Measurements from ENCODE around the gene ASPM.
"Not testable (repeated sequence)": the region's sequence is repeated elsewhere in the genome, so short reads cannot be mapped to it uniquely, and the experiment has no call there.

The ASPM gene

DNA sequence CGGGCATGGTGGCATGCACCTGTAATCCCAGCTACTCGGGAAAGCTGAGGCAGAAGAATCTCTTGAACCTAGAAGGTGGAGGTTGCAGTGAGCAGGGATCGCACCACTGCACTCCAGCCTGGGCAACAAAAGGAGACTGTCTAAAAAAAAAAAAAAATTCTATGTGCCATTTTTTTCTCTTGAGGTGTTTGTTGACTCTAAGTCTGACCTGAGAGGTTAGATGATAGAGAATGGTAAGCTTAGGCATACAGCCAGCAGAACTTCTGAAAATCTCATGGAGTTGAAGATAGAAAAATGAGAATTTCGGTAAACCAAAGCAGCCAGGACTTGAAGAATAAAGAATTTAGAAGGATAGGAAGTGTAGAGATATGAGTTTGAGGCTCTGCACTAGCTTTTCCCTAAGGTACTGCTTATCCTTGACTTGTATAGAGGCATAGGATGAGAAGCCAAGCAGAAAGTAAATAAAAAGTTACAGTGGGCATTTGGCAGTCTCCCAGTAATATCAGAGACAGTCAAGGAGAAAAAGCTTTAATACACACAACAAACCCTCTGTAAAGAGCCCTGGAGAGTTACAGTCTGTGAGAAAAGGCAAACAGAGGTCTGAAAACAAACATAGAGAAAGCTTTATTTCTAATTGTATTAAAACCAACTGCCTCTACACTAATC lies 103.7 kb downstream of the ASPM start:
- WGBS (ENCODE audit: extremely low coverage, insufficient coverage, insufficient read length), result no CpG with 5 or more reads among the region's 4 CpGs
- no peak overlapping the region for H2BK12ac ChIP-seq (ENCODE audit: low read length)

DNA sequence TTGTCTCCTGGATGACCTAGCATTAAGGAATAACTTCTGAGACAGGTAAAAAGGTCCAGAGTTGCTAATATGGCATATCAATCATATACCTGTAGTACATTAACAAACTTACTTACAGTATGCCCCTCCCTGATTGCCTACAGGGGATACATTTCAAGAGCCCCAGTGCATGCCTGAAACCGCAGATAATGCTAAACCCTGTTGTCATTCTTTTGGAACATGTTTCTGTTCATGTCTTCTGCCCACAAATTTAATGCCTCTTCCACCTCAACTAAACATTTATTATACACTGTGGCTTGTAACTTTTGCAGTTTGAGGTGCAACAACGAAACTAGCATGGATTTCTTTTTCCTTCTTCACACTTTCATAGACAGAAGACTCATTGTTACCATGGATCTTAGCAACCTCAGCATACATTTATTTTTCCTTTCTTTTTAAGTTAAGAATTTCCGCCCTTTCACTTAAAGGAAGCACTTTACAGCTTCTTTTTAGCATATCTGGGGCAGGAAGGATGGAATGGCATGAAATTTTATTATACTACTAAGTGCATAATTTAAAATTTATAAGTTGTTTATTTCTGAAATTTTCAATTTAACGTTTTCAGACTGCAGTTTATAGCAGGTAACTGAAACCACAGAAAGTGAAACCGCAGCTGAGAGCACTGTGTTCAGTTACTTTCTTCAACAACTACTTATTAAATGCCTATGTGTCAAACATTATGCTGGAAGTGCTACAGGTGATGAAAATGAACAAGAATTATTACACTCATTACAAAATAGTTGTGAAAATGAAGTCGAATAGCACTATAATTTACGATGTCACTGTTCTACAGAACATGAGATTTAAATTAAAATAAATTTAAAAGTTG lies 104.7 kb downstream of the ASPM start:
- Histone ChIP-seq H2AK5ac (ENCODE audit: low read length) (no peak overlapping the region), H2AFZ (ENCODE audit: insufficient read depth, low read length, poor library complexity) (no peak overlapping the region), H3K27ac (ENCODE audit: low read depth, low read length) (no peak overlapping the region), H3K23ac (ENCODE audit: low read length) (no peak overlapping the region), H3K18ac (ENCODE audit: low read length) (no peak overlapping the region), H3K79me2 (ENCODE audit: control insufficient read depth, insufficient read depth, low read length, poor library complexity) (no peaks in the 10 kb centered on the region), H4K12ac (ENCODE audit: low read depth, low read length) (no peak overlapping the region), H3K9ac (ENCODE audit: low read length) (no peak overlapping the region), H3K4me3 (ENCODE audit: low read depth, low read length) (no peak overlapping the region), H4K91ac (ENCODE audit: low read depth, low read length) (no peak overlapping the region), H2BK12ac (ENCODE audit: low read length) (no peak overlapping the region), H3K4ac (ENCODE audit: low read depth, low read length) (no peak overlapping the region), H3K36me3 (ENCODE audit: control insufficient read depth in 1 of 2, insufficient read depth in 2 of 2, low read length in 2 of 2) (no peaks in the 10 kb centered on the region), H3K27me3 (ENCODE audit: insufficient read depth, low read length) (no peaks in the 10 kb centered on the region), H3K4me2 (ENCODE audit: low read length) (no peak overlapping the region), H3K4me1 (ENCODE audit: control insufficient read depth in 1 of 2, insufficient read depth in 2 of 2, low read length in 2 of 2) (no peaks in the 10 kb centered on the region), H3K14ac (ENCODE audit: low read length) (no peak overlapping the region), H2BK120ac (ENCODE audit: insufficient read depth, low read length, poor library complexity) (no peak overlapping the region), H3K9me3 (ENCODE audit: insufficient read depth, low read depth, low read length) (no peaks in the 10 kb centered on the region), H2BK5ac (ENCODE audit: low read depth, low read length, poor library complexity) (no peak overlapping the region), H4K8ac (ENCODE audit: low read depth, low read length) (no peak overlapping the region), H3K79me1 (ENCODE audit: low read length) (no peaks in the 10 kb centered on the region)
- WGBS (ENCODE audit: extremely low coverage, insufficient coverage, insufficient read length), result no CpG with 5 or more reads among the region's 7 CpGs
- no peak for DNase-seq

More for the DNA sequence above, 103.7 kb downstream of the ASPM start:
- Histone ChIP-seq H3K79me2 (ENCODE audit: control insufficient read depth, insufficient read depth, low read length, poor library complexity) (no peaks in the 10 kb centered on the region), H4K12ac (ENCODE audit: low read depth, low read length) (no peak overlapping the region), H4K8ac (ENCODE audit: low read depth, low read length) (no peak overlapping the region), H3K79me1 (ENCODE audit: low read length) (no peaks in the 10 kb centered on the region), H3K9ac (ENCODE audit: low read length) (no peak overlapping the region), H3K4me1 (ENCODE audit: control insufficient read depth in 1 of 2, insufficient read depth in 2 of 2, low read length in 2 of 2) (no peaks in the 10 kb centered on the region), H3K27ac (ENCODE audit: low read depth, low read length) (no peak overlapping the region), H3K4me3 (ENCODE audit: low read depth, low read length) (no peak overlapping the region), H3K23ac (ENCODE audit: low read length) (no peak overlapping the region), H3K14ac (ENCODE audit: low read length) (no peak overlapping the region), H3K4me2 (ENCODE audit: low read length) (no peak overlapping the region), H3K9me3 (ENCODE audit: insufficient read depth, low read depth, low read length) (no peaks in the 10 kb centered on the region), H3K4ac (ENCODE audit: low read depth, low read length) (no peak overlapping the region), H3K36me3 (ENCODE audit: control insufficient read depth in 1 of 2, insufficient read depth in 2 of 2, low read length in 2 of 2) (no peaks in the 10 kb centered on the region), H2AFZ (ENCODE audit: insufficient read depth, low read length, poor library complexity) (no peak overlapping the region), H2BK5ac (ENCODE audit: low read depth, low read length, poor library complexity) (no peak overlapping the region), H3K27me3 (ENCODE audit: insufficient read depth, low read length) (no peaks in the 10 kb centered on the region), H4K91ac (ENCODE audit: low read depth, low read length) (no peak overlapping the region), H2AK5ac (ENCODE audit: low read length) (no peak overlapping the region), H3K18ac (ENCODE audit: low read length) (no peak overlapping the region), H2BK120ac (ENCODE audit: insufficient read depth, low read length, poor library complexity) (no peak overlapping the region)
- no peak for DNase-seq

DNA sequence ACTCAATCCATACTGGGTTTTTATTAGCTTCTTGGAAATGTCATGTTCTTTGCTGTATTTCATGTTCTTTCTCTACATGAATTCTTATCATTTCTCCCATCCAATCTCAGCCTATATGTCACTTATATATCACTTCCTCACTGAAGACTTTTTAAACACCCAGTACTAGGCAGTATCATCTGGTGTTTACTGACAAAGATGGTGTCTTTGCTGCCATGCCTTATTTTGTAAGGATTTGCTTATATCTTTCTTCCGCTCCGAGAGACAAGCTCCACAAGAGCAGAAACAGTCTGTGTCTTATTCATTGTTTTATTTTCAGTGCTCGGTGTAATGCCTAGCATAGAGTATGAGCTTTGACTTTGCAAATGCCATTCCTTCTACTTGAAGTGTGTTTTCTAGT lies 109.6 kb downstream of the ASPM start:
- Histone ChIP-seq H3K4me1 (ENCODE audit: control insufficient read depth in 1 of 2, insufficient read depth in 2 of 2, low read length in 2 of 2) (no peaks in the 10 kb centered on the region), H3K14ac (ENCODE audit: low read length) (no peak overlapping the region), H4K91ac (ENCODE audit: low read depth, low read length) (no peak overlapping the region), H3K4ac (ENCODE audit: low read depth, low read length) (no peak overlapping the region), H3K4me3 (ENCODE audit: low read depth, low read length) (no peak overlapping the region), H4K12ac (ENCODE audit: low read depth, low read length) (no peak overlapping the region), H3K79me2 (ENCODE audit: control insufficient read depth, insufficient read depth, low read length, poor library complexity) (no peaks in the 10 kb centered on the region), H3K79me1 (ENCODE audit: low read length) (no peaks in the 10 kb centered on the region), H2BK12ac (ENCODE audit: low read length) (no peak overlapping the region), H4K8ac (ENCODE audit: low read depth, low read length) (no peak overlapping the region), H3K27ac (ENCODE audit: low read depth, low read length) (no peak overlapping the region), H3K27me3 (ENCODE audit: insufficient read depth, low read length) (no peaks in the 10 kb centered on the region), H3K9ac (ENCODE audit: low read length) (no peak overlapping the region), H3K36me3 (ENCODE audit: control insufficient read depth in 1 of 2, insufficient read depth in 2 of 2, low read length in 2 of 2) (no peaks in the 10 kb centered on the region), H2AK5ac (ENCODE audit: low read length) (no peak overlapping the region), H3K23ac (ENCODE audit: low read length) (no peak overlapping the region), H3K18ac (ENCODE audit: low read length) (no peak overlapping the region), H2AFZ (ENCODE audit: insufficient read depth, low read length, poor library complexity) (no peak overlapping the region), H3K9me3 (ENCODE audit: insufficient read depth, low read depth, low read length) (no peaks in the 10 kb centered on the region), H3K4me2 (ENCODE audit: low read length) (no peak overlapping the region), H2BK120ac (ENCODE audit: insufficient read depth, low read length, poor library complexity) (no peak overlapping the region), H2BK5ac (ENCODE audit: low read depth, low read length, poor library complexity) (no peak overlapping the region)
- DNase-seq, result no peak
- no CpG with 5 or more reads among the region's 3 CpGs for WGBS (ENCODE audit: extremely low coverage, insufficient coverage, insufficient read length)

DNA sequence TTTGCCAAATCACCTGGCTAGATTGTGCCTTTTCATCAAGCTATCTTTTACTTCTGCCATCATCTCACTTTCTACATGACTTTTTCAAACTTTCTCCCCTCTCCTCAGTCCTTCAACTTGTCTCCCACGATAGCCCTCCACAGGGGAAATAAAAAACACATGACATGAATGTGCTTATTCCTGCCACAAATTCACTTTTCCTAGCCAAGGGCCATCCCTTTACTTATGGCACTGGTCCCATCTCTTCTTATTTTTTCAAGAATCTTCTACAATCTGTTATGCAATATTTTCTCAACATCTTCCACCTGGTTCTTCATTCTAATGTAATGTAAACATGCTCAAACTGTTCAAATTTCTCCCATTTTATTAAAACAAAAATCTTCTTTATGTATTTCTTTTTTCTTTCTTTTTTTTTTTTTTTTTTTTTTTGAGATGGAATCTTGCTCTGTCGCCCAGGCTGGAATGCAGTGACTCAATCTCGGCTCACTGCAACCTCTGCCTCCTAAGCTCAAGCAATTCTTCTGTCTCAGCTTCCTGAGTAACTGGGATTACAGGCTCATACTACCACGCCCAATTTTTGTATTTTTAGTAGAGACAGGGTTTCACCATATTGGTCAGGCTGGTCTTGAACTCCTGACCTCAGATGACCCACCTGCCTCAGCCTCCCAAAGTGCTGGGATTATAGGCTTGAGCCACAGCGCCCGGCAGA lies 111.7 kb downstream of the ASPM start:
- not testable (repeated sequence) for H3K79me1 ChIP-seq (ENCODE audit: low read length); H2BK120ac ChIP-seq (ENCODE audit: insufficient read depth, low read length, poor library complexity); H2AFZ ChIP-seq (ENCODE audit: insufficient read depth, low read length, poor library complexity); H2BK5ac ChIP-seq (ENCODE audit: low read depth, low read length, poor library complexity); H3K27me3 ChIP-seq (ENCODE audit: insufficient read depth, low read length); H3K4me2 ChIP-seq (ENCODE audit: low read length); H4K91ac ChIP-seq (ENCODE audit: low read depth, low read length); H3K79me2 ChIP-seq (ENCODE audit: control insufficient read depth, insufficient read depth, low read length, poor library complexity); H3K9ac ChIP-seq (ENCODE audit: low read length); H3K27ac ChIP-seq (ENCODE audit: low read depth, low read length); H3K23ac ChIP-seq (ENCODE audit: low read length); H3K4me1 ChIP-seq (ENCODE audit: control insufficient read depth in 1 of 2, insufficient read depth in 2 of 2, low read length in 2 of 2); H4K12ac ChIP-seq (ENCODE audit: low read depth, low read length); H2BK12ac ChIP-seq (ENCODE audit: low read length); H3K4me3 ChIP-seq (ENCODE audit: low read depth, low read length); H3K4ac ChIP-seq (ENCODE audit: low read depth, low read length); H2AK5ac ChIP-seq (ENCODE audit: low read length); H3K9me3 ChIP-seq (ENCODE audit: insufficient read depth, low read depth, low read length); H3K36me3 ChIP-seq (ENCODE audit: control insufficient read depth in 1 of 2, insufficient read depth in 2 of 2, low read length in 2 of 2); H3K14ac ChIP-seq (ENCODE audit: low read length); H3K18ac ChIP-seq (ENCODE audit: low read length); H4K8ac ChIP-seq (ENCODE audit: low read depth, low read length)
- WGBS (ENCODE audit: extremely low coverage, insufficient coverage, insufficient read length), result no CpG with 5 or more reads among the region's 6 CpGs
- peak; percentile 9 to 64 for DNase-seq

Measured in trophoblast cell (in vitro differentiated cells and primary cell).